Stimulated activated CD4-positive, alpha-beta T cell treated with anti-CD3 and anti-CD28 coated beads, Interleukin-4, amount 100 ng/mL, for 4 hours (primary cell): Measurements from ENCODE around the gene UBXN11.
"Not testable (repeated sequence)": the region's sequence is repeated elsewhere in the genome, so short reads cannot be mapped to it uniquely, and the experiment has no call there.

ENCODE experiments used
- DNase-seq, 2 experiments: peaks; one replicate each; pipeline ENCODE4 v3.0.0-alpha.2; 2020

The UBXN11 gene

DNA sequence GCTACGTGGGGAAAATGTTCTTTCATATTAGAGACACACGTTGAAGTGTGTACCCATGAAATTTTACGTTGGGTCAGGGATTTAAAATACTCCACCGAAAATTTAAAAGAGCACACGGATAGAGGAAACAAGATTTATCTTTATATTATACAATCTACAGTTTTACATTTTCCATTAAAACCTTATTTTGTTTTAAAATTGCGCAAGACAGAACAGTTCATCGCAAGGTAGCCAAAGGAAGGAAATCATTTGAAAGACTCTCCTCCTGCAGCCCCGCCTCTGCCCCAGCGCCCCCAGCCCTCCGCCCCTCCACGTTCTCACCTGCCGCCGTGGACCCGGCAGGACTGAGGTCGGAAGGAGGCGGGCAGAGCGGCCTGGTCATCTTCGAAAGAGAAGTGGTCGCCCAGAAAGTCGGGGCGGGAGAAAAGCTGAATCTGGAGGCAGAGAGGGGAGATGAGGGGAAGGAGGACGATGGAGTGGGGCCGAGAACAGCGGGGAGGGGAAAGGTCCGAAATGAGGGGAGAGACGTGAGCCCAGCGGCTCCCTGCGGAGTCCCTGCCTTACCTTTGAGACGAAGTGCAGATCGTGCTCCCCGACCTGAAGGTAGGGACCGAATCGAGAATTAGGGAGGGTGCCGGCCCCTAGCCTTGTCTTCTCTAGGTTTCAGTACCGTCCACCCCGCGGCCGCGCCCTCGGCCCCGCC, 29.5 kb upstream of the UBXN11 start:
- peak in 1 of 2 experiments; percentile 4 for DNase-seq

DNA sequence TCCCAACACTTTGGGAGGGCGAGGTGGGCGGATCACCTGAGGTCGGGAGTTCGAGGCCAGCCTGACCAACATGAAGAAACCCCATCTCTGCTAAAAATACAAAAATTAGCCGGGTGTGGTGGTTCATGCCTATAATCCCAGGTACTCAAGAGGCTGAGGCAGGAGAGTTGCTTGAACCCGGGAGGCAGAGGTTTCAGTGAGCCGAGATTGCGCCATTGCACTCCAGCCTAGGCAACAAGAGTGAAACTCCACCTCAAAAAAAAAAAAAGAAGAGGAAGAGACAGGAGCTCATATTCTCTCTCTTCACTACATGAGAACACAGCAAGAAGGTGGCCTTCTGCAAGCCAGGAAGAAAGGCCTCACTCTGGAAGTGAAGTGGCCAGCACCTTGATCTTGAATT, 26.9 kb upstream of the UBXN11 start:
- not testable (repeated sequence) for DNase-seq

DNA sequence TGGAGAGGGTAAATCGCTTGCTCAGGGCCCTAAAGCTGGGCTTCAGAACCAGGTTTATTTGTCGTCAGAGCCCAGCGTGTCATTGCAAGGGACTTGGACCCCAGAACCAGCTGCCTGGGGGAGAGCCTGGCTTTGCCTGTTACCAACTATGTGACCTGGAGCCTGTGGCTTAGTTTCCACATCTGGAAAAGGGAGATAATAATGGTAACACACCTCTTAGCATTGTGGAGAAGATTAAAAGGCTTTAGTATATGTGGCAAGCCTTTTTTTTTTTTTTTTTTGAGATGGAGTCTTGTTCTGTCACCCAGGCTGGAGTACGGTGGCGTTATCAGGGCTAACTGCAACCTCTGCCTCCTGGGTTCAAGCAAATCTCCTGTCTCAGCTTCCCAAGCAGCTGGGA, 23.8 kb upstream of the UBXN11 start:
- DNase-seq: no peak

DNA sequence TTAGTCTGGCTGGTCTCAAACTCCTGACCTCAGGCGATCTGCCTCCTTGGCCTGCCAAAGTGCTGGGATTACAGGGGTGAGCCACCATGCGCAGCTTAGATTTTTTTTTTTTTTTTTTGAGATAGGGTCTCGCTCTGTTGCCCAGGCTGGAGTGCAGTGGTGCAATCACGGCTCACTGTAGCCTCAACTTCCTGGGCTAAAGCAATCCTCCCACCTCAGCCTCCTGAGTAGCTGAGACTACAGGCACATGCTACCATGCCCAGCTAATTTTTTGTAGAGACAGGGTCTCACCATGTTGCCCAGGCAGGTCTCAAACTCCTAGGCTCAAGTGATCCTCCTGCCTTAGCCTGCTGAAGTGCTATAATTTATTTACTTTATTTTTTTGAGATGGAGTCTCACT, 22.9 kb upstream of the UBXN11 start:
- not testable (repeated sequence) for DNase-seq

DNA sequence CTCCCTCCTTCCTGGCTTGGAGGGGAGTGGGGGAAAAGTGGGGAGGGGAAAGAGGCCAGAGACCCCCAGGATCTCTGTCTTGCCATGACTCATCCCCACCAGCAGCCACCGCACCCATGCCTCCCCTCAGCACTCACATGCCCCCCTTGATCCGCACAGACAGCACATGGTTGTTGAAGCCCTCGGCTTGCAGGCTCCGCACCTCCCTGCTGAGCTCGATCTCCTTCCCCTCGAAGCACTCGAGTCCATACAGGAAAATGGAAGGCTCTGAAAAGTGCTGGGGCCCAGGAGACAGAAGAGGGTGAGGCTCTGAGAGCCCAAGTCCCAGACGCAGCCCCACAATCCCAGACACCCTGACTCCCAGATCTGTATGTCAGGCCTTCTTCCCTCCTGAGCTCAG, 22.2 kb upstream of the UBXN11 start:
- no peak for DNase-seq

DNA sequence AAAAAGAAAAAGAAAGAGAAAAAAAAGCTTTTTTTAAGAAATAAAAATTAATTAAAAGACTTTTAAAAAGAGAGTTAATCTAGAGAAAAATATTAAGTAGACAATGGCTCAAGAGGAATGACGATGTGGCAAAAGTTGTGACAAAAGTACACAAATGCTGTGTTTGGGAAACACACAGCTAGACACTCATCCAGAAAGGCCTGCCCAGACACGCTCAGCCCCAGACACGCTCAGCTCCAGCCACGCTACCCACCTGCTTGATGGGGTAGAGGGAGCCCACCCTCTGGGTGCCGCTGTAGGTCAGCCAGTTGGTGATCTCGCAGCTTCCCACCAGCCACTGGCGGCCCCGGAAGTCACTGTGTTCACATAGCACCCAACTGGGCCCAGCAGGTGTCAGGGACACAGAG, 21.5 kb upstream of the UBXN11 start:
- DNase-seq: no peak

DNA sequence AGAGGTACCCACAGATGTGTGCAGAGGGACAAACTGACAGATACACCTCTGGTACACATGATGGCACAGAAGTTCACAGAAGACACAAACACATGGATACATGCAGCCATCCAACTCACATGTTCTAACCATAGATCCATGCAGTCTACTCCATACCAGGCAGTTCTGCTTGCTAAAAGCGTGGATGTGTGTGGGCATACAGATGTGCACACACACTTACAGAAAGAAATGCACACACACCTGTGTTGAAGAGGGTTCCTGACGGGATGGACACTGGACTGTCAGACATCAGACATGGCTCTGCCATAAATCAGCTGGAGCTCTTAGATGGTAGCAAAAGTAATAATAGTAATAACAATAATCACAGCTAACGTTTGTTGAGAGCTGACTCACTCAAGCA, 18.1 kb upstream of the UBXN11 start:
- DNase-seq: no peak

DNA sequence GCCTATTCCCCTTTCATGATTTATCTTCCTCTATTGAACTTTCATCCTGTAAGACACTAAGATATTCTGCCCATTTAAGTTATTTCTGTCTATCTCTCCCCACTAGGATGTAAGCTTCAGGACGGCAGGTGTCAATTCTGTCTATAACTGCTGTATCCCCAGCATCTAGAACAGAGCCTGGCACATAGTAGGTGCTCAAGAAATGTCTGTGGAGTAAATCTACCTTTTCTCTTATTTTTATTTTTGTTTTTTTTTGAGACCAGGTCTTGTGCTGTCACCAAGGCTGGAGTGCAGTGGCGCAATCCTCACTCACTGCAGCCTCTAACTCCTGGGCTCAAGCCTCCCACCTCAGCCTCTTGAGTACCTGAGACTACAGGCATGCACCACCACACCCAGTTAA, 16.9 kb upstream of the UBXN11 start:
- no peak for DNase-seq

DNA sequence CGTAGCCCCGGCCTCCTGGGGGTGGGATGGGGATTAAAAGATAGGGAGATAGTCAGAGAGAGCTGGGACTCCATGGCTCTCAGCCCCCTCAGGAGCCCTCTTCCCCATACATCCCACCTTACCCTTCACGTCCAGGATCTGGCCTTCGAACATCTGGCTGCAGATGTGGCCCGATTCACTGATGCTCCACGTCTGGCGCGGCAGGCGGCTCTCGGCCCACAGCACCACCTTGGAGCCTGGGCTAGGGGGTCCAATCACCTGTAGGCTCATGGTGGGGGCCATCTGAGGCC, 15.6 kb upstream of the UBXN11 start:
- DNase-seq: no peak

DNA sequence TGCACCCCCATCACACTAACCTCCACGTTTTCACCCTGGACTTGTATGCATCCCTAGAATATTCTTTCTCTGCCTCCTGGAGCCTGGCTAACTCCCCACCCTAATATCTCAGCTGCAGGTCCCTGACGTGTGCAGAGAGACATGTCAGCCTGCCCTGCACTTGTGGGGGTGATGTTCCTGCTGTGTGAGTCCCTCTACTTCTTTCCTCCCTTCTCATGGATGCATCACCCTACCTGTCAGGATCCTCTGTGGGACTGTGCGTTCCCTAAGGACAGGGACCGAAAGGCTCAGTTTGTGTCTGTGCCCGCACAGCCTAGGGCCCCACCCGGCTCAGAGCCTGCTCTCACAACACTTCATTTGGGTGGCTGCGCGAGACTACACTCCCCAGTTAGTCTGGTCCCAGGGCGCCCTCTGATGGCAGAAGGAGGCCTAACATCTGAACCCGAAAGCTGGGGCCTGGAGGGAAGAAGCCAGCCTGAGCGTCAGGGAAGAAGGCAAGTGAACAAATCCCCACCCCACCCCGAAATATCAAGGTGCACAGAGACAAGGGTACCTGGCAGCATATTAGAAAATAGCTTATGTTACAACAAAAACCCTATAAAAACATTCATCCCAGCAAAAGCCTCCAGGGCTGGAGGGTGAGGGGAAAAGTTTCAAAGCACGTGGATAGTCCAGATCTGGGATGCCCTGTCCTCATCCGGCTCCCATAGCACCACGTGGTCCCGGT, 15.0 kb upstream of the UBXN11 start:
- peak; percentile 90 to 94 for DNase-seq

DNA sequence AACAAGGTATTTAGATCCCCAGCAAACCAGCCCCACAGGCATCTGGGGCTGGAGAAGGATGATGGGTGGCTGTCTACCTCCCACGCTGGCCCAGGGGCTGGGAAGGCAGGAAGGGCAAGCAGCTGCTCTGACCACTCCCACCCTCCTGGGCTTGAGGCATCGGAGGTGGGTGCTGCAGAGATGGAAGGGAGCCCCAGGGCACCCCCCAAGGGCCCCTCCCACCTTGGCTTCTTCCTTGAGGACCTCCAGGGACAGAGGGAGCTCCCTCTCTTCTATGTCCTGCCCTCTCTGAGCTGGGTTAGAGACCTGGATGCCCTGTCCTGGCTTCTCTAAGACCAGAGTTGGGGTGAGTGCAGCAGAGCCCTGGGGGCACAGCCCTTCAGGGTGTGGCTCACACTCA, 14.5 kb upstream of the UBXN11 start:
- DNase-seq: no peak

DNA sequence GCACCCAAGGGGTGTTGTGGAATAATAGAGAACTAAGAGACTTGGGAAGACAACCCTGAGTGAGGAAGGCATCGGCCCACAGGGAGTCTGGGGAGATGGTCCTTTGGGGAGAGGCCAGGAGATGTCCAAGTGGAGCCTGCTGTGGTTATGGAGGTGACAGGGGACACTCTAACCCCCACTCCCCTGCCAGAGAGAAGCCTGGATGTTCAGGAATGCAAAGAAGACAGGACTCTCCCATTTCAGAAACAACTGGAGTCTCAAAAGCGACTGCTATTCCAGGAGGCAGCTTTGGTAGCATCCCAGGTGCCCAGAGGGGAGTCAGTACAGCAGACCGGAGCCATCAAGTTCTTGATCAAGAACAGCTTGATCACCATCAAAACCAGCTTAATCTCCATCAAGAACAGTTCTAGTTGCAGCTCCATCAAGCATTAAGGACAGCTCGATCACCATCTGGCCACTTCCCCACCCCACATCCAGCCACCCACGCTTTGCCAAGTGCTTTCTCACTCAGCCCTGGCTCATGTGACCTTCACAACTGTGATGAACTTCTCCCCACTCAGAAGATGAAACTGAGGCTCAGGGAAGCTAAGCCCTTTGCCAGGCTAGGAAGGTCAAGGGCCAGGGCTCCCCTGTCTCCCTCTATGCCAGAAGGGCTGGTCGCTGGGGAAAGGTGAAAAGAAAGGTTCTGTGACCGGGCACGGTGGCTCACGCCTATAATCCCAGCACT, 12.1 kb upstream of the UBXN11 start:
- peak in 1 of 2 experiments; percentile 45 for DNase-seq

DNA sequence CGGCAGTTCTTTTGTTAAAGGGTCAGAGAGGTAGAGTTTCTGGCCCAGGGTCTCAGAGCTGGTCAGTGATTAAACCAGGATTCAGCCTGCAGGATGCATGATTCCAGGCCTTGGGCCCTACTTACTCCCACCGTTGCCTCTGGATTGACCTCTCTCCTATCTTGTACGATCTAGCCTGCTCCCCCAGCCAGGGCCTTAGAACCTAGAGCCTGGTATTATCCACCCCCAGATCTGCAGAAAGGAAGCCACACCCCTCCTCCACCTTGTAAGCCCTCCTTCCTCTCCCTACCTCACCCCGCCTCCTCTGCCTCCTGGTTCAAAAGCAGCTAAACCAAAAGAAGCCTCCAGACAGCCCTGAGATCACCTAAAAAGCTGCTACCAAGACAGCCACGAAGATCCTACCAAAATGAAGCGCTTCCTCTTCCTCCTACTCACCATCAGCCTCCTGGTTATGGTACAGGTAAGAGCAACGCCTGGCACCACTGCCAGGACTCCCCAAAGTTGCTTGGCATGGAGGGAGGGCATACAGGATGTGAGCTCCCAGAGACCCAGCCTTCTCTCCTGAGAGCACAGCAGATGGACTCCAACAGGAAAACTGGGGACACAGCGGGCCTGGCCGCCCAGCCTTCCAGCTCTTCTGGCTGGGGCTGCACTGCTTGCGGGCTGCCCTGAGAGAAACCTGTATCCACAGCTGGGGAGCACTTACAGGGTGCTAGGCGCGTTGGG, 11.3 kb upstream of the UBXN11 start, which contains the start of gene CD52:
Gene CD52 (plus strand): TSS at position 347 of the 726 bp plus-strand sequence. CDS start 60 bp downstream, at position 407.
- peak; percentile 48 to 80 for DNase-seq

DNA sequence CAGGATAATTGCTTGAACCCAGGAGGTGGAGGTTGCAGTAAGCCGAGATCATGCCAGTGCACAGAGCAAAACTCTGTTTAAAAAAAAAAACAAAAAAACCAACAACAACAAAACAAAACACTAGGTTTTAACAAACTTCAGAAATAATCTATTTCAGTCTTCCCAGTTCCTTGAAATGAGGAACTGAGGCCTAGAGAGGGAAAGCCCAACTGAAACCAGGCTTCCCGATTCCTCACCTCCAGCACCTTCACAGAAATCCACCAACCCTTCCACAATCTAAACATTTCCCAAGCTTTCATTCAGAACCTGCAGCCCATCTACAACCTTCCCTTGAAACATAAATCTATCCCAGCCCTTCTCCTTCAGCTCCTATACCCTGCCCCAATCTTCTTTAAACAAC, 10.7 kb upstream of the UBXN11 start:
- no peak for DNase-seq

DNA sequence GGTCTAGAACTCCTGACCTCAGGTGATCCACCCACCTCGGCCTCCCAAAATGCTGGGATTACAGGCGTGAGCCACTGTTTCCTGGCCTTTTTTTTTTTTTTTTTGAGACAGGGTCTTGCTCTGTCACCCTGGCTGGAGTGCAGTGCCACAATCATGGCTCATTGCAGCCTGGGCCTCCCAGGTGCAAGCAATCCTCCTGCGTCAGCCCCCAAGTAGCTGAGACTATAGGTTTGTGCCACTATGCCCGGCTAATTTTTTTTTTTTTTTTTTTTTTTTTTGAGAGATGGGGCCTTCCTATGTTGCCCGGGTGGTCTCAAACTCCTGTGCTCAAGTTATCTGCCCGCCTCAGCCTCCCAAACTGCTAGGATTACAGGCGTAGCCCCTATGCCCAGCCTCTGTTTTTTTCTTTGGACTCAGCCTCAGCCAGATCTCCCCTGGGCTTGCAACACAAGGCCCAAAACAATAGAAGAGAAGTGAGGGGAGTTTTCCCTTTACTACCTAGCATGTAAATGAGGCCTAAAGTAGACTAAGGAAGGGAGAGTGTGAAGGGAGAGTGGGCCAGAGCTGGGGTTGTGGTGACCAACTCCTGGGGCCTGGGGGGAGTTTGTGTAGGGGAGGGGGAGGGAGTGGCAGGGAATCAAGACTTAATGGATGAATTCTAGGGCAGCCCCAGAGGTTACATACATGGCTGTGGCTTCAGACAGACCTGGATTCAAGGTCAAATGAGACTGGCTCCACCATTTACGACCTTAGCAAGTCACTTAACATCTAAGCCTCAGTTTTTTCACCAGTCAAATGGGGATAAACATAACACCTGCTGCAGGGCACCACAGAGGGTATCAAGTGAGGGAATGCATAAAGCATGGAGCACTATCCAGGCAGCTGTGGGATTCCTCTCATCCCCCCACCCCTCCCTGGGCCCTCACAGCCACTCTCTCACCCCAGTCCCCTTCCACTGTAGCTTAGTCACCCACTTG, 9.7 kb upstream of the UBXN11 start:
- no peak for DNase-seq

DNA sequence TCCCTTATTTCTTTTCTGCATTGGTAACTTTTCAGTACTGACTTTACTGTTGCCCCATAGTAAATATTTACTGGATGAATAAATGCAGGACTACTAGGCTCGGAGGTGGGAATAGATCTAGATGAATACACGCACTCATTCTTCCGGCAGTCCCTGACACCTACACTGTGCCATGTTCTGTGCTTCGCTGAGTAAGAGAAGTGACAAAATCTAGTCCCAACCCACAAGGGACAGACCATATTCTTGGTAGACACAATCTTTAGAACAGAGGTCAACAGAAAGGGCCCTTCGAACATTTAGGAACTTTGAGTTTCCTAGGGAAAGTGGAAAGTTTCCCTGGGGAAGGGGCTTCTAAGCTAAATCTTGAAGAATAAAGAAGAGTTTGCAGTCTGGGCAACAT, 8.1 kb upstream of the UBXN11 start:
- DNase-seq: no peak

DNA sequence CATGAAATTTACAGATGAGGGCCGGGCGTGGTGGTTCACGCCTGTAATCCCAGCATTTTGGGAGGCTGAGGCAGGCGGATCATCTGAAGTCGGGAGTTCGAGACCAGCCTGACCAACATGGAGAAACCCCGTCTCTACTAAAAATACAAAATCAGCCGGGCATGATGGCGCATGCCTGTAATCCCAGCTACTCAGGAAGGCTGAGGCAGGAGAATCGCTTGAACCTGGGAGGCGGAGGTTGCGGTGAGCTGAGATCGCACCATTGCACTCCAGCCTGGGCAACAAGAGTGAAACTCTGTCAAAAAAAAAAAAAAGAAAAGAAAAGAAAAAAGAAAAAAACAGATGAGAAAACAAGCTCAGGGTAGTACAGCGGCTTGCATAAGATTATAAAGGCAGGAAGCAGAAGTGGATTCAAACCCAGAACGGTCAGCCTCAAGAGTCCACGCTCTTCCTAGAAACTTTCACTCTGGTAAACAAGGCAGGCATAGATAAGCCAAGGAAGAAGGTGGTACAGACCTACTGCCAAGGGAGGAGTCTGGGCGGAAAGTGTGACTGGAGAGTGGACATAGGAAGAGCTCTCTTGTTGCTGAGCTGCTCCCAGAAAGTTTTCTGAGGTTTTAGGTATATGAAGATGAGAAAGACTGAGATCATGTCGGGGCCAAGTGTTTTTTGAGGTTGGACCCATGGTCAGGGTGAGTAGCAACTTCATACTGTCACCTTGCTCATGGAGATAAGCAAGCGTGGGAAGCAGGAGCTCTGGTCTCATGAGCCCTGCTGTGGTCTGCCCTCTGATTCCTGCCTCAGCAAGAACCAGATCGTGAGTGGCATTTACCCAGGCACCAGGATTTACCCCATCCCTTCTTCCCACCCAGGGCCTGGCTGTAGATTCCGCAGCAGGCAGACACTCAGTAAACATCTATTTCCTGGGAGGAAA, 1.8 kb upstream of the UBXN11 start:
- DNase-seq: not testable (repeated sequence)

DNA sequence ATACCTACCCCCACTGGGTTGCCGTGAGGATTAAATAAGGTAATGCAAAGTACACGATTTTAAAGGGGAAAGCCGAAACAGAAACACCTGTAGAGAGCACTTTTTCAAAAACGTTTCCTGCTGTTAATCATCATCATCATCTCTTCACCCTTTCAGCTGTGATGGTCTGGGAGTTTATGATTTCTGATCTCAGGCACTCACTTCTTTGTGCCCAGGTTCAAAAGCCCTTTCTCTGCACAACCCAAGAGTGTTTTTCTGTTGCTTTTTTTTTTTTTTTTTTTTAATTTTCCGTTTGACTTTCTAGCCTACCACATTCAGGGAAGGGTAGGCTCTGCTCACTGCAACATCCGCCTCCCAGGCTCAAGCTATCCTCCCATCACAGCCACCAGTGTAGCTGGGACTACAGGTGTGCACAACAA, 936 bp upstream of the UBXN11 start:
- no peak for DNase-seq

DNA sequence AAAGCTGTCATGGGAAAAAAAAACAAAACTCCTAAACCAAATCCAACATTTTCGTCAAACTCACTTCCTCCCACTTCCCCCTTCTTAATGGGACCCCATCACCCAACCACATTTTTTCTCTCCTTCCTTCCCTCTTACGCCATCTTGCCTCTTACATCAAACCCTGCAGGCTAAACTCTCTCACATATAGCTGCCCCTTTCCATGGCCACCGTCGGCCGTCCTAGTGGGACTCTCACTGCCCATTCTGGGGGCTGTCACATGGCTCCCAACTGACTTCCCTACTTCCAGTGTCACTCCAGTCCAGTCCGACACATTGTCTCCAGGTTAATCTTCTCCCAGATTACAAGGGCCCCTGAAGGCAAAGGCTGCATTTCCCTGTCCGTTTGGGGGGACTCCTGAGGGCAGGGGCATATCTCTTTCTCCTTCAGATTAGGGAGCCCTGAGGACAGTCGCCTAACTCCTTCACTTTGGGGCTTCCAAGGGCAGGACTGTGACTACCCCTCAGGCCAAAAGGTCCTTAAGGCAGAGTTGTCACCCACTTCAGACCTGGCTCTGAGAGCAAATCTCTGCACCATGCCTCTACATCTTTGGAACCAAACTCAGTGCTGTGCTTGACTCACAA, 658 bp downstream of the UBXN11 start:
- DNase-seq: no peak

DNA sequence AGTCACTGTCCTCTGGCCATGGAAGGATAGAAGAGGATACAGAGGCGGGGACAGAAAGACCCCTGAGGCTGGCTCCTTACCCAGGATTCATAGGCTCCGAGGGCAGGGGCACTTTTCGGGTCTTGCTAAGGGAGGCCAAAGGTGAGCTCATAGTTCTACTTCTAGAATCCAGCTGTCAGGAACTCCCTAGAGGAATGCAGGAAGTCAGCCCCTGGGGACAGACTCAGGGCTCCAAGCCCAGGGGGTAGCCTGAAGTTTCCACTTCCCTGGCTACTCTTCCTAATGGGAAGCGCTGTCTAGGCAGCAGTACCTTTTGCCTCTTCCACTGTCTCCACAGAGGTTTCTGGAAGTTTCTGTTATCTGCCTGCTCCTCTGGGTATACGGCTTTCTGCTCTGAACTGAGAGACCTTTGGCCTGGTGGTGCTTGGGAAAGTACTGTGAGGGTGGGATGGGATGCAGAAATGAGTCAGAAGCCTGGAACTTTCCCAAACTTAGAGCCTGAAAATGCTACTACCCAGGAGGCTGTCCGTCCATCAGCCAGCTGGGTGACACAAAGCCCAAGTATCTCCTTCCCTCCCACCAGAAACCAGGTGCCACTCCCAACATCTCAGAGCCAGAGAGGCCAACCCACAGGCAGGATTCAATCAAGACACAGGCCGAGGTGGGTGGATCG, 3.6 kb downstream of the UBXN11 start:
- no peak for DNase-seq
